Measurements from ENCODE around the gene FKBP10. TPM values are rescaled to one million over a fixed set of nuclear protein-coding genes. Genes with fewer than 3 reads are reported as not detected.

The FKBP10 gene, protein sequence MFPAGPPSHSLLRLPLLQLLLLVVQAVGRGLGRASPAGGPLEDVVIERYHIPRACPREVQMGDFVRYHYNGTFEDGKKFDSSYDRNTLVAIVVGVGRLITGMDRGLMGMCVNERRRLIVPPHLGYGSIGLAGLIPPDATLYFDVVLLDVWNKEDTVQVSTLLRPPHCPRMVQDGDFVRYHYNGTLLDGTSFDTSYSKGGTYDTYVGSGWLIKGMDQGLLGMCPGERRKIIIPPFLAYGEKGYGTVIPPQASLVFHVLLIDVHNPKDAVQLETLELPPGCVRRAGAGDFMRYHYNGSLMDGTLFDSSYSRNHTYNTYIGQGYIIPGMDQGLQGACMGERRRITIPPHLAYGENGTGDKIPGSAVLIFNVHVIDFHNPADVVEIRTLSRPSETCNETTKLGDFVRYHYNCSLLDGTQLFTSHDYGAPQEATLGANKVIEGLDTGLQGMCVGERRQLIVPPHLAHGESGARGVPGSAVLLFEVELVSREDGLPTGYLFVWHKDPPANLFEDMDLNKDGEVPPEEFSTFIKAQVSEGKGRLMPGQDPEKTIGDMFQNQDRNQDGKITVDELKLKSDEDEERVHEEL
- total RNA-seq = 175 and 310 TPM in 2 replicates

DNA sequence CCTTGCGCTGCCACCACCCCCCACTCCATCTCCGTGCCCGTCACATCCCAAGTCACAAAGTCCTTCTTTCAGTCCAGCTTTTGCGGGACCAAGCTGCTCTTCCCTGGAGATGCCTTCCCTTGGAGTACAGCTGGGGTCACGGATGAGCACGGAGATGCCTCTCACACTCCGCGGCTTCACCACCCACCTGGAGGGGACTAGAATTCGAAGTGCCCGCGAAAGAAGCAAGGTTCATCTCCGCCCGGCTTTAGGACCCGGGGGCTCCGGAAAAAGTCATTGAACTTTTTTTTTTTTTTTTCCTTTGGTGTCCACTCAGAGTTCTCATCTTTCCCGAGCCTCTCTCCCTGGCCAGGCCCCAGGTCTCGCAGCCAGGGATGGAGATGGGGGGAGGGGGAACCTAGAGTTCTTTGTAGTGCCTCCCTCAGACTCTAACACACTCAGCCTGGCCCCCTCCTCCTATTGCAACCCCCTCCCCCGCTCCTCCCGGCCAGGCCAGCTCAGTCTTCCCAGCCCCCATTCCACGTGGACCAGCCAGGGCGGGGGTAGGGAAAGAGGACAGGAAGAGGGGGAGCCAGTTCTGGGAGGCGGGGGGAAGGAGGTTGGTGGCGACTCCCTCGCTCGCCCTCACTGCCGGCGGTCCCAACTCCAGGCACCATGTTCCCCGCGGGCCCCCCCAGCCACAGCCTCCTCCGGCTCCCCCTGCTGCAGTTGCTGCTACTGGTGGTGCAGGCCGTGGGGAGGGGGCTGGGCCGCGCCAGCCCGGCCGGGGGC lies at the start of gene FKBP10:
FKBP10 (plus strand) TSS at position 624 of the 771 bp plus-strand sequence; CDS start at position 655, 31 bp downstream.

DNA sequence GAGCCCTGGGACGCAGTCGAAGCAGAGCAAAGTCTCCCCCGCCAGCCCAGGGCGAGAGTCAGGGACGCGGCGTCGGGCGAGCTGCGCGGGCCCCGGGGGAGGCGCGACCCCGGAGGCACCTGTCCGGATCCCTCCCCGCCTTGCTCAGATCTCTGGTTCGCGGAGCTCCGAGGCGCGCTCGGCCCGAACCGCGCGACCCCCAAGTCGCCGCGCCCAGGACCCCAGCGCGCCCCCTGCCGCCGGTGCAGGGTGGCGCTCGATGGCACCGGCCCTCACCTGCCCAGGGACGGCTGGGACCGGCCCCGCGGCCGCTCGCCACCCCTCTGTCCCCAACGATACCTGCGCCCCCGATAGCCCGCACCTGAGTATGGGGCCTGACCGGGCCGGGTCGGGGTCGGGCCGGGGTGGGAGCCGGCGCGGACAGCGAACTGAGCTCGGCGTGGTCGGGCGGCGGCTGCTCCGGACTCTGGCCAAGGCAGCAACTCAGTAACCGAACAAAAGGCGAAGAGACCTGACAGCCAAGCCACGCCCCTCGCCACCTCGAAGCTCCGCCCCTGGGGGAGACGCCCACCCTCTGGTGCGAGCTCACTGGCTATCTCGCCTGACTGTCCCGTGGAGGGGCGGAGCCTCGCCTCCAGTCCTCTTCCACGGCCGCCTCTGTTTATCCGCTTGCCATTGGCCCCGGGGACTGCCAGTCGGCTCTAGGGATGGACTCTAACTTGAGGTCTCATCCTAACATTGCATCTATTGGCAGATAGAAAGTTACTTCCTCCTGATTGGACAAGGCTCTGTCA lies 26.4 kb upstream of the FKBP10 start, which contains the start of gene JUP:
JUP (minus strand) TSS at position 485 of the 794 bp plus-strand sequence. CDS start 14,857 bp downstream, outside the sequence.

DNA sequence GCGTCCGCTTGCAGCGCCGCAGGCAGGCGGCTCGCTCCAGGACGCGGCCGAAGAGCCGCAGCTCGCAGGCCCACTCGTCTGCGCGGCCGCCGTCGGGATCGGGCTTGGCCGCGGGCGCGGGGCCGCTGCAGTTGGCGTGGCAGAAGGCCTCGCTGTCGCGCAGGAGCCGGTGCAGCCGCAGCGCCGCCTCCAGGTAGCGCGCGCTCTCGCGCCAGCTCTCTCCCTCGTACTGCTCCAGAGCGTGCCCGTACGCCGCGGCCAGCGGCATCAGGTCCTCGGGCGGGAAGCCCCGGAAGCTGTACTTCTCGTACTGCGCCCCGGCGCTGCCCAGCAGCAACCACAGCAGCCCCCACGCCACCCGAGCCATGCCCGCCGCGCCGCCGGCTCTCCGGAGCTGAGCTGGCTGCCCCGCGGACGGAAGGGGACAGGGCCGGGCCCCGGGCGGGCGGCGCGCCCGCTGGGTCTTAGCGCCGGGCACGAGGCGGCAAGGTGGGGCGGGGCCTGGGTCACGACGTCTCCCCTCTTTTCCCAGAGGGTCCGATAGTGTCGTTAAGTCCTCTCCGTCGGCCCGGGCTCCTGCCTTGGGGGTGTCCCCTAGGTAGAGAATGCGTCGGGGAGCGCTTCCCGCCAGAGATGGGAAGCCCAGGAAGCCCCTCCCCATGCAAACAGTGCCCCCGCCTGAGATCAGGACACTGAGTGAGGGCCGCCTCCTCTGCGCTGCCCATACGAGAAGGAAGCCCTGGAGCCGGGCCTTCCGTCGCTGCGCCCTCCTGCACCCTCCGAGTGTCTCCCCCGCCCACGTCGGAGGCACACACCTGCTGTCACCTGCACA lies 1.0 kb upstream of the FKBP10 start, which contains the start of gene P3H4:
P3H4 (minus strand) TSS at position 401 of the 832 bp plus-strand sequence; CDS start at position 367, 34 bp downstream.

DNA sequence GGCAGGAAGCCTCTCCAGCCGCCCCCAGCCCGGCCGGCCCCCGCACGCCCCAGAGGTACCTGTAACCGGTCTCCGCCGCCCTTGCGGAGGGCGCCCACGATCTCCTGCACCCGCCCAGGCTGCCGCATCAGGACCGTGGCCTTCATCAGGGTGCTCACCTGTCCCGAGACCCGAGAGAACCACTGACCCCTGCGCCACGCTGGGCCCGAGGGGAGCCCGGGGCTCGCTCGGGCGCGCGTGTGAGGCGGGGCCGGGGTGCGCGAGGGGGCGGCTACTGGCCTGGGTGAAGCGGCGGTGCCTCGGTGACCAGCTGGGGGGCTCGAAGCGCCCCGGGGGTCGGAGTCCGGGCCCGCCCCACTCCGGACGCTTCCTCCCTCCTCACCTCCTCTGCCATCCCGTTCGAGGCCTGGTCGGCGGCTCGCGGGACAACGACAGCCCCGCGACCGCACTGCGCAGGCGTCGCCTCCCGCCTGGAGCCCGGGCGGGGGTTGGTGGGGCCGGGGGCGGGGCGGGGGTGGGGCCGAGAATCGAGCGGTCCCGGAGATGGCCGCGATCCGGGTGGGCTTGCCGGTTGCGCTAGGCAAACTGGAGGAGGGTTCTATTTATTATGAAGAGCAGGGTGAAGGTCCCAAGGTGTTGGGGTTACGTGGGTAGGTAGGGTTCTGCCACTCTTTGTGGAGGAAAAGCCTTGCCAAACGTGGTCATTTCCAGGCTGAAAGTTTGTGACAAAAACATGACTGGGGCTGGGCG lies 23.2 kb downstream of the FKBP10 start, which contains the start of gene NT5C3B:
NT5C3B (minus strand) TSS at position 433 of the 750 bp plus-strand sequence; CDS start at position 394, 39 bp downstream.

DNA sequence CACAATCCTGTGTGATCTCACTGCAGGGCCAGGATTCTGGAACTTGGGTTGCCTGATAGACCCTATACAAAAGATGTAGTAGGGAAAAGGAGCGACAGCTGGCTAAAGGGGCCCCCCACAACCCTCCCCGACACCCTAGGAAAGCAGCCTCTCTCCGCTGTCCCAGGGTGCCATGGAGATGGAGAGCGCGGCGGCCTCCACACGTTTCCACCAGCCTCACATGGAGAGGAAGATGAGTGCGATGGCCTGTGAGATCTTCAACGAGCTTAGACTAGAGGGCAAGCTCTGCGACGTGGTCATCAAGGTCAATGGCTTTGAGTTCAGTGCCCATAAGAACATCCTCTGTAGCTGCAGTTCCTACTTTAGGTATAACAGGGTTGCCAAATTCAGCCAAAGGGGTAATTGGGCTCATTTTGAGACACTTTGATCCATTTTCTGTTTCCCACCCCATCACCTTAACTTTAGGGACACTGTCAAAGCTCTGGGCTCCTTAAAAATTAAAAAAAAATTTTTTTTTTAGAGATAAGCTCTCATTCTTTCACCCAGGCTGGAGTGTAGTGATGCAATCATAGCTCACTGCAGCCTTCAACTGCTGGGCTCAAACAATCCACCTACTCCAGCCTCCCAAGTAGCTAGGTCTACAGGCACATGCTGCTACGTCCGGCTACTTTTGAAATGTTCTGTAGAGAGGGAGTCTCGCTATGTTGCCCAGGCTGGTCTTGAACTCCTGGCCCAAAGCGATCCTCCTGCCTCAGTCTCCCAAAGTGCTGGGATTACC lies 25.1 kb downstream of the FKBP10 start, which contains the start of gene KLHL10:
KLHL10 (plus strand) TSS at position 65 of the 778 bp plus-strand sequence; CDS start at position 173, 108 bp downstream.

DNA sequence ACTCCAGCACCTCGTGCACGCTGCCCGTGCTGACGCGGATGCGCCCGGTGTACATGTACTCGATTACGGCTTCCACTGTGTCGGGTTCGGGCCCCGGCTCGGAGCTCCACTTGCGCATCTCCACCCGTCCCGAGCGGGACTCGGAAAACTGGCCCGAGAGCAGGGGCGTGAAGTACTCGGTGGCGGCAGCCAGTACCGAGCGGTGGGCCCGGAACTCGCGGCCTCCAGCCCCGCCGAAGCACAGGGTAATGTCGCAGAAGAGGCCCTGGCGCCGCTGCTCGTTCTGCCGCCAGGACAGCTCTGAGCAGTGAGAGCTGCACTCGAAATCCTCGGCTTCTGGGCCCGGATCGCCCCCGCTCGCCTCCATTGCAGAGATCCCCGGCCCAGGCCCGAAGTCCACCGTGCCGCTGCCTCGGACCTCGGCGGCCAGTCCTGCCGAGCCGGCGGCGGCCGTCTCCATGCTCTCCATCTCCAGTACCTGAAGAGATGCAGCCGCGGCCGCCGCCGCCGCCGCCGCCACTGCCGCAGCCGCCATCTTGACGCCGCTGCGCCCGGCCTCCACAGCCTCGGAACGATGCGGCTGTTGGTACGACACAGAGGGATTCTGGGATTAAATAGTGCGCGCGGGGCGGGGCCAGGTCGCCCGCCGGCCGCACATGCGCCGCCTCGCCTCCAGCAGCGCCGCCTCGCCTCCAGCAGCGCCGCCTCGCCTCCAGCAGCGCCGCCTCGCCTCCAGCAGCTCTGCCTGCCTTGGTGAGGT lies 52.2 kb downstream of the FKBP10 start, which contains the start of gene KLHL11:
KLHL11 (minus strand) TSS at position 588 of the 760 bp plus-strand sequence; CDS start at position 535, 53 bp downstream.

Other genes starting within 250 kb of the FKBP10 start
- gene KRT9, start 240.9 kb upstream of the FKBP10 start, total RNA-seq = not detected in 2 replicates
- gene KRT14, start 226.1 kb upstream of the FKBP10 start, total RNA-seq = not detected in 2 replicates
- gene KRT16, start 200.2 kb upstream of the FKBP10 start, total RNA-seq = 0.51 TPM in 1 of 2 replicates, not detected in the other
- 2.3 and 25.7 TPM in 2 replicates for gene KRT17, start 188.4 kb upstream of the FKBP10 start, total RNA-seq
- gene EIF1, start 124.1 kb upstream of the FKBP10 start, total RNA-seq = 99.4 and 202 TPM in 2 replicates
- not detected in 2 replicates for gene GAST, start 100.7 kb upstream of the FKBP10 start, total RNA-seq
- 0.13 TPM in 1 of 2 replicates, not detected in the other for gene HAP1, start 78.4 kb upstream of the FKBP10 start, total RNA-seq
- gene JUP, start 26.3 kb upstream of the FKBP10 start, total RNA-seq = 302 and 440 TPM in 2 replicates
- gene P3H4, start 1.1 kb upstream of the FKBP10 start, total RNA-seq = 64.4 and 101 TPM in 2 replicates
- gene NT5C3B, start 23.2 kb downstream of the FKBP10 start, total RNA-seq = 54.9 and 82.1 TPM in 2 replicates
- not detected in 2 replicates for gene KLHL10, start 24.8 kb downstream of the FKBP10 start, total RNA-seq
- gene KLHL11, start 52.4 kb downstream of the FKBP10 start, total RNA-seq = 13.2 and 18.5 TPM in 2 replicates
- 251 and 418 TPM in 2 replicates for gene ACLY, start 105.9 kb downstream of the FKBP10 start, total RNA-seq
- 1.0 and 1.1 TPM in 2 replicates for gene ODAD4, start 117.6 kb downstream of the FKBP10 start, total RNA-seq
- gene CNP, start 153.8 kb downstream of the FKBP10 start, total RNA-seq = 63.7 and 81.6 TPM in 2 replicates
- gene DNAJC7, start 204.4 kb downstream of the FKBP10 start, total RNA-seq = 41.1 and 45.5 TPM in 2 replicates
- 52.5 and 74.7 TPM in 2 replicates for gene NKIRAS2, start 207.1 kb downstream of the FKBP10 start, total RNA-seq
- 0.16 and 0.76 TPM in 2 replicates for gene C17orf113, start 237.6 kb downstream of the FKBP10 start, total RNA-seq